Adrenal gland (tissue), 12 donors: ENCODE results near the gene LCT. TPM values are rescaled to one million over a fixed set of nuclear protein-coding genes. Genes with fewer than 3 reads are reported as not detected.
A peak's percentile ranks its signal among the peaks of the same experiment; 100 is the strongest.

Experiments used
- DNase-seq, 7 donors: peaks; one replicate each; pipeline ENCODE4 v3.0.0-alpha.2; 2019 to 2020
- H3K27ac ChIP-seq, 5 donors: fragments of 200-600 bp; sonication (generic) in 4 of 5; 1 replicate in 3 of 5; 2 replicates in 2 of 5; pipeline versions ENCODE4 v1.5.1 to v1.8.0; 2016 to 2020; ENCODE audit warnings: mild to moderate bottlenecking in 1 of 5
- H3K27me3 ChIP-seq: fragments of 200-600 bp; 2 replicates; pipeline ENCODE4 v1.8.0; 2021
- H3K36me3 ChIP-seq, 2 donors: fragments of 200-600 bp; replicated peaks in 1 of 2; 1 replicate in 1 of 2; 2 replicates in 1 of 2; pipeline versions ENCODE4 v1.5.1 to v1.8.0; 2018 to 2022
- H3K4me1 ChIP-seq, 2 donors: fragments of 200-600 bp; replicated peaks in 1 of 2; 1 replicate in 1 of 2; 2 replicates in 1 of 2; pipeline versions ENCODE4 v1.5.1 to v1.8.0; 2018 to 2021
- H3K4me3 ChIP-seq, 4 donors: fragments of 200-600 bp; sonication (generic) in 3 of 4; one replicate each; pipeline ENCODE4 v1.5.1; 2016 to 2018
- H3K9me3 ChIP-seq, 3 donors: fragments of 200-600 bp; sonication (generic) in 1 of 3; replicated peaks in 1 of 3; 1 replicate in 2 of 3; 2 replicates in 1 of 3; pipeline versions ENCODE4 v1.5.1 to v1.8.0; 2016 to 2021
- POLR2A ChIP-seq, 2 donors: fragments of 450-650 bp; IDR thresholded peaks; one replicate each; pipeline ENCODE4 v1.6.1; 2017; ENCODE audit warnings: antibody characterized with exemption in 2 of 2, mild to moderate bottlenecking in 2 of 2, moderate library complexity in 1 of 2
- WGBS, 4 donors: extraction: QIAGEN DNeasy Blood & Tissue Kit in 2 of 4; methylation state at CpG; one replicate each; pipeline versions ENCODE4 v1.1.5 to v1.1.7; 2013 to 2017; 5-methylcytosine and 5-hydroxymethylcytosine counted together
- intact Hi-C, 2 donors: fragments of 100-400 bp; cut with DNase I; formaldehyde crosslinking; loops; one replicate each; pipeline versions ENCODE4 v1.14.1 to v1.15.0; 2022 to 2023
- polyA plus RNA-seq, 3 donors: library from polyadenylated mRNA; stranded (reverse); fragments of 200-250 nt in 2 of 3; fragments of 350-450 nt in 1 of 3; fragmentation: Illumina TruSeq in 1 of 3; extraction: RNeasy Lipid Tissue Mini Kit (QIAGEN cat#74804) in 1 of 3; gene quantifications; one replicate each; pipeline ENCODE4 v1.2.3, GENCODE V29; 2013 to 2014
- total RNA-seq, 9 donors: library from RNA; depleted of rRNA in 4 of 9; stranded (reverse); fragments of >200 nt in 4 of 9; fragments of 120-200 nt in 1 of 9; fragmentation: NEBNext Ultra II Directional in 1 of 9; extraction: Animal tissue kit (Norgen Biotek cat#: 25700) in 1 of 9; gene quantifications; one replicate each; pipeline versions ENCODE4 v1.1.0 to v1.2.4, GENCODE V29; 2013 to 2023
- TF ChIP-seq, protein P1 (sequence below), 6 experiments: fragments of 450-650 bp in 4 of 6; fragments of 200-600 bp in 2 of 6; sonication (generic) in 1 of 6; IDR thresholded peaks; 1 replicate in 5 of 6; 2 replicates in 1 of 6; pipeline versions ENCODE4 v1.5.1 to v1.8.0; 2016 to 2021; ENCODE audit warnings: antibody characterized with exemption in 6 of 6, mild to moderate bottlenecking in 2 of 6, moderate library complexity in 1 of 6
- donor health status: healthy with polysubstance abuse.
- donor health status: Bipolar disorder and iron deficiency.
- donor health status: DM: yes; HTN: yes; CAD: no.
- donor health status: DM: no; HTN: no; CAD: no.
- donor health status: DM: no; HTN: no; CAD: no.
- donor health status: DM: yes; HTN: yes; CAD: no.

LCT gene
- total and polyA plus RNA-seq, 12 donors, result 0.17 to 0.69 TPM; not detected in 10

DNA sequence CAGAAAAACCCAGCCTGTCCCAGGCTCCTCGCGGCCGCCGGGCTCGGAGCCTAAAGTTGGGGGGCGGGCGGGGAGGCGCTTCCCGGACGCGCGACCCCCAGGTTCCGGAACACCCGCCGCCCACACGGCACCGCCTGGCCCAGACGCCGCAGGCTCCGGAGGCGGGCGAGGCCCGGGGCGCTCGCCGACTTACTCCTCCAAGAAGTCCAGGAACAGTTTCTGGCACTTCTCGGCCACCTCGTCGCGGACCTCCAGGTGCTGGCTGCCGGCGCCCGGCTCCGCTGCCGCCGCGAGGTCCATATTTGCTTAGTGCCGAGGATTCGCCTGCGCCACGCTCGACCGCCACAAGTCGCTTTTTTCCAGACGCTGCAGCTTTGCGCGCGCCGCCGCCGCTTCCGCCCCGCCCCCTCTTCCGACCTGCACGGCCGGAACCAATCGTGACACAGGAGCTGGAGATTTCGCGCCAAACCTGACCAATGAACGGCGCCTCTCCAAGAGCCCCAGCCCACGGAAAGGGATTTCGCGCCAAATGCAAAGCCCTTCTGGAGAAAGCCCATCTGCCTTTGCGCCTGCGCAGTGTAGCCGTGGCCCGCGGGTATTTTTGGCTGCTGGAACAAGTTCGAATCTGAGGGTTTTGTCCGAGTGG lies 39.2 kb upstream of the LCT start, which contains the start of gene MCM6:
Gene MCM6, minus strand, starts transcription at position 378 of the 646 bp plus-strand sequence. Its CDS starts 78 bp downstream, at position 300.
- TF ChIP-seq, protein P1, sequence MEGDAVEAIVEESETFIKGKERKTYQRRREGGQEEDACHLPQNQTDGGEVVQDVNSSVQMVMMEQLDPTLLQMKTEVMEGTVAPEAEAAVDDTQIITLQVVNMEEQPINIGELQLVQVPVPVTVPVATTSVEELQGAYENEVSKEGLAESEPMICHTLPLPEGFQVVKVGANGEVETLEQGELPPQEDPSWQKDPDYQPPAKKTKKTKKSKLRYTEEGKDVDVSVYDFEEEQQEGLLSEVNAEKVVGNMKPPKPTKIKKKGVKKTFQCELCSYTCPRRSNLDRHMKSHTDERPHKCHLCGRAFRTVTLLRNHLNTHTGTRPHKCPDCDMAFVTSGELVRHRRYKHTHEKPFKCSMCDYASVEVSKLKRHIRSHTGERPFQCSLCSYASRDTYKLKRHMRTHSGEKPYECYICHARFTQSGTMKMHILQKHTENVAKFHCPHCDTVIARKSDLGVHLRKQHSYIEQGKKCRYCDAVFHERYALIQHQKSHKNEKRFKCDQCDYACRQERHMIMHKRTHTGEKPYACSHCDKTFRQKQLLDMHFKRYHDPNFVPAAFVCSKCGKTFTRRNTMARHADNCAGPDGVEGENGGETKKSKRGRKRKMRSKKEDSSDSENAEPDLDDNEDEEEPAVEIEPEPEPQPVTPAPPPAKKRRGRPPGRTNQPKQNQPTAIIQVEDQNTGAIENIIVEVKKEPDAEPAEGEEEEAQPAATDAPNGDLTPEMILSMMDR (IDR thresholded peaks at IDR 0.05), result peak in 4 of 6 experiments; percentile 14 to 40 (median 25)
- peak in 1 of 2 donors; percentile 72 for TF ChIP-seq POLR2A (IDR thresholded peaks at IDR 0.05)
- Histone ChIP-seq H3K4me3 (peak within 1 kb of the TSS; percentile 37 to 79 (median 70)), H3K27me3 (no peaks in the 10 kb centered on the region), H3K9me3 (no peaks in the 10 kb centered on the region), H3K36me3 (no peaks in the 10 kb centered on the region), H3K27ac (peak within 1 kb of the TSS in 4 of 5 donors; percentile 71 to 89 (median 78)), H3K4me1 (peaks cover 8 to 16% of the 10 kb centered on the region in 2 donors)
- 0 to 1% (median 0%) methylated on average over 24 to 71 of the region's 71 CpGs for WGBS, 4 donors
- peak; percentile 98 to 99 (median 99) for DNase-seq
- intact Hi-C loops, result no loop called here

DNA sequence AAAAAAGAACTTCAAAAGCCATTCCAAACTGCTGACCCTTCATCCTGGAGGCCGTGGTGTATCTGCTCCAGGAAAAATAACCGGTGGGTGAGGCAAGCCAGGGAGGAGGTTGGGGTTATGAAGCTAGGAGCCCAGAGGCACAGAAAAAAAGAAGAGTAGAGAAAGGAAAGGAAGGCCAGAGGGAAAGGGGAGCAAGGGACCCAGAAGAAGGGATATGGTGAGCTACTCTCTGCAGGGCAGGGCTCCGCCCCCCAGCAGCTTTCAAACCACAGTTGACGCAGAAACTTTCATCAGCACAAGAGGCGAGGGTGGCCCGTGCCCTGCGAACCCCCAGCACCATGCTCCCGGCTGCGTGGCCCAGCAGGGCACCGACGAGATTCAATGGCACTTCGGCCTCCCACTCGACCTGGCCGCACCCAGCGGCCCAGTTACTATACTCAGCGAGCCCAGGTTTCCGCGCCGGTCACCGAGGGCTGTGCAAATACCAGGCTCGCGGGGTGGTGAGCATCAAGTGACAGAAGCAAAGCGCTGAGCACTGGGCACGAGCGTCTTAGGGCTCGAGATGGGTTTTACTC lies 38.6 kb upstream of the LCT start:
- intact Hi-C loops, result no loop called here
- H3K4me3 ChIP-seq, result peak overlapping the region; percentile 37 to 79 (median 70)
- no peaks in the 10 kb centered on the region for H3K36me3 ChIP-seq
- 1 to 8% (median 3%) methylated on average over 5 to 26 of the region's 26 CpGs for WGBS, 4 donors
- H3K27me3 ChIP-seq, result no peaks in the 10 kb centered on the region
- peaks cover 8 to 16% of the 10 kb centered on the region in 2 donors for H3K4me1 ChIP-seq
- H3K9me3 ChIP-seq, result no peaks in the 10 kb centered on the region
- peak; percentile 40 to 70 (median 52) for DNase-seq
- no peak for TF ChIP-seq POLR2A (IDR thresholded peaks at IDR 0.05)
- TF ChIP-seq, protein P1 (IDR thresholded peaks at IDR 0.05), result no peak
- H3K27ac ChIP-seq, result peak overlapping the region in 4 of 5 donors; percentile 71 to 89 (median 78)

DNA sequence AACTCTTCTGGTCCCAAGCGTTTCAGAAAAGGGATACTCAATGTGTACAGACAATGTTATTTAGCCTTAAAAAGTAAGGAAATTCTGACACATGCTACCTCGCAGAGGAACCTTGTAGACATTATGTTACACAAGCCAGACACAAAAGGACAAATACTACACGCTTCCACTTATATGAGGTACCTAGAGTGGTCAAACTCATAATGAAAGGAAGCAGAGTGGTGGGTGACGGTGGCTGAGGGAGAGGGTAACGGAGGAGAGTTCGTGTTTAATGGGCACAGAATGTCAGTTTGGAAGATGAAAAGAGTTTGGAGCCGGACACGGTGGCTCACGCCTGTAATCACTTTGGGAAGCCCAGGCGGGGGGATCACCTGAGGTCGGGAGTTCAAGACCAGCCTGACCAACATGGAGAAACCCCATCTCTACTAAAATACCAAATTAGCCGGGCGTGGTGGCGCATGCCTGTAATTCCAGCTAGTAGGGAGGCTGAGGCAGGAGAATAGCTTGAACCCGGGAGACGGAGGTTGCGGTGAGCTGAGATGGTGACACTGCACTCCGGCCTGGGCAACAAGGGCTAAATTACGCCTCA lies 37.9 kb upstream of the LCT start:
- no peak for DNase-seq
- intact Hi-C loops, result no loop called here
- Histone ChIP-seq H3K4me3 (peak overlapping the region in 1 of 4 donors; percentile 79), H3K9me3 (no peaks in the 10 kb centered on the region), H3K36me3 (no peaks in the 10 kb centered on the region), H3K27me3 (no peaks in the 10 kb centered on the region), H3K27ac (no peak overlapping the region), H3K4me1 (peaks cover 8 to 16% of the 10 kb centered on the region in 2 donors)
- WGBS, 4 donors, result 84 to 89% (median 88%) methylated on average over 19 of the region's 19 CpGs
- TF ChIP-seq POLR2A (IDR thresholded peaks at IDR 0.05), result no peak
- TF ChIP-seq, protein P1 (IDR thresholded peaks at IDR 0.05), result no peak

DNA sequence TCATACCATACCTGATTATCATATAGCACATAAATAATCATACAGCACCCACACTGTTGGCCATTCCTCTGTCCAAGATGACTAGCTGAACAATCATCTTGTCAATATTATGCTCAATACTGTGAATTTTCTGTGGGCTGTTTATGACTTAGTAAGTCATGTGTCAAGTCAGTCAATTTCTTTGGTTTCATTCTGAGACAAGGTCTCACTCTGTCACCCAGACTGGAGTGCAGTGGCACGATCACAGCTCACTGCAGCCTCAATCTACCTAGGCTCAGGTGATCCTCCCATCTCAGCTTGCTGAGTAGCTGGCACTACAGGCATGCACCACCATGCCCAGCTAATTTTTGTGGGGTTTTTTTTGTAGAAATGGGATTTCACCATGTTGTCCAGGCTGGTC lies 33.6 kb upstream of the LCT start:
- Histone ChIP-seq H3K9me3 (no peaks in the 10 kb centered on the region), H3K27ac (no peak overlapping the region), H3K36me3 (peaks cover 0 to 12% of the 10 kb centered on the region in 2 donors), H3K4me3 (no peak overlapping the region), H3K4me1 (peaks cover 6 to 14% of the 10 kb centered on the region in 2 donors), H3K27me3 (no peaks in the 10 kb centered on the region)
- no peak for DNase-seq
- intact Hi-C loops, result no loop called here
- no peak for TF ChIP-seq POLR2A (IDR thresholded peaks at IDR 0.05)
- TF ChIP-seq, protein P1 (IDR thresholded peaks at IDR 0.05), result no peak
- whole genome bisulfite sequencing, 4 donors, result 86 to 100% (median 95%) methylated on average over 1 of the region's 1 CpG; no CpG with 5 or more reads in 1 of the 4 donors
